IMR-90 (cell line): ENCODE measurements around the gene ACAN. TPM values are rescaled to one million over a fixed set of nuclear protein-coding genes. Genes with fewer than 3 reads are reported as not detected.
A peak's percentile ranks its signal among the peaks of the same experiment; 100 is the strongest.

ENCODE experiments used
- ATAC-seq: fragments of 200-7000 bp; cut with Tn5 transposase; 2 replicates; pipeline ENCODE4 v1.9.1; 2020; ENCODE audit warnings: low read depth, mild to moderate bottlenecking, moderate library complexity
- BruUV-seq: library from RNA; stranded (reverse); fragments of 400-500 nt; replicated peaks from 2 replicates; lab custom pipeline; 2021; lab: Mats Ljungman, UMichigan
- CTCF ChIA-PET: fragments of 300-600 bp; formaldehyde crosslinking; extraction: SDS; loops from one replicate; lab custom pipeline; 2021; ENCODE audit warnings: antibody characterized with exemption; lab: Yijun Ruan, JAX
- POLR2A ChIA-PET: fragments of 300-600 bp; sonication (Branson Sonifier 250); formaldehyde crosslinking; loops from one replicate; lab custom pipeline; 2022; ENCODE audit warnings: antibody characterized with exemption; ENCODE audit not compliant: unreplicated experiment; lab: Charles Lee
- DNase-seq: peaks from one replicate; pipeline ENCODE4 v3.0.0; 2013
- H2AFZ ChIP-seq: replicated peaks from 2 replicates; pipeline ENCODE3; 2013; ENCODE audit warnings: low read length, mild to moderate bottlenecking; ENCODE audit not compliant: poor library complexity
- H2AK5ac ChIP-seq: 2 replicates; pipeline ENCODE4 v1.6.1; 2013; ENCODE audit warnings: low read depth, low read length, inconsistent platforms
- H2AK9ac ChIP-seq: replicated peaks from 2 replicates; pipeline ENCODE3; 2013; ENCODE audit warnings: mild to moderate bottlenecking, low read depth, low read length, moderate library complexity; ENCODE audit not compliant: poor library complexity
- H2BK120ac ChIP-seq: 2 replicates; pipeline ENCODE4 v1.6.1; 2013; ENCODE audit warnings: low read depth, low read length, inconsistent platforms
- H2BK15ac ChIP-seq: 3 replicates; pipeline ENCODE4 v1.6.1; 2013; ENCODE audit warnings: low read depth, low read length, inconsistent platforms
- H2BK20ac ChIP-seq: 2 replicates; pipeline ENCODE4 v1.6.1; 2013; ENCODE audit warnings: low read depth, mild to moderate bottlenecking, inconsistent platforms, low read length, moderate library complexity
- H2BK5ac ChIP-seq: 2 replicates; pipeline ENCODE4 v1.6.1; 2013; ENCODE audit warnings: mild to moderate bottlenecking, low read depth, low read length, inconsistent platforms; ENCODE audit not compliant: poor library complexity, severe bottlenecking
- H3K14ac ChIP-seq: replicated peaks from 2 replicates; pipeline ENCODE4 v1.6.1; 2013; ENCODE audit warnings: low read depth, low read length, inconsistent platforms
- H3K18ac ChIP-seq: 2 replicates; pipeline ENCODE4 v1.6.1; 2013; ENCODE audit warnings: low read depth, low read length, control low read depth
- H3K23ac ChIP-seq: 2 replicates; pipeline ENCODE4 v1.6.1; 2013; ENCODE audit warnings: low read depth, low read length, inconsistent platforms
- H3K27ac ChIP-seq: 2 replicates; pipeline ENCODE4 v1.5.1; 2013; ENCODE audit warnings: mild to moderate bottlenecking, control low read depth, low read length; ENCODE audit not compliant: insufficient read depth
- H3K27me3 ChIP-seq: 2 replicates; pipeline ENCODE4 v1.6.1; 2013; ENCODE audit warnings: low read length; ENCODE audit not compliant: control insufficient read depth, insufficient read depth
- H3K36me3 ChIP-seq: 2 replicates; pipeline ENCODE4 v1.6.1; 2013; ENCODE audit warnings: low read length, mixed read lengths; ENCODE audit not compliant: control insufficient read depth, insufficient read depth
- H3K4ac ChIP-seq: 2 replicates; pipeline ENCODE4 v1.6.1; 2013; ENCODE audit warnings: low read depth, low read length, inconsistent platforms
- H3K4me1 ChIP-seq: 2 replicates; pipeline ENCODE4 v1.6.1; 2013; ENCODE audit warnings: low read length, mixed read lengths; ENCODE audit not compliant: control insufficient read depth, insufficient read depth
- H3K4me2 ChIP-seq: 2 replicates; pipeline ENCODE4 v1.6.1; 2013; ENCODE audit warnings: low read depth, mild to moderate bottlenecking, control low read depth, low read length, moderate library complexity
- H3K4me3 ChIP-seq: 2 replicates; pipeline ENCODE4 v1.5.1; 2013; ENCODE audit warnings: low read depth, mild to moderate bottlenecking, control low read depth, low read length, moderate library complexity; ENCODE audit not compliant: insufficient read depth
- H3K56ac ChIP-seq: 2 replicates; pipeline ENCODE4 v1.6.1; 2013; ENCODE audit warnings: low read length, inconsistent platforms; ENCODE audit not compliant: insufficient read depth; ENCODE audit errors: extremely low read depth
- H3K79me1 ChIP-seq, 2 experiments: 2 replicates each; pipeline ENCODE4 v1.6.1; 2013; ENCODE audit warnings: low read length in 2 of 2, inconsistent platforms in 1 of 2, low read depth in 1 of 2
- H3K9ac ChIP-seq: 2 replicates; pipeline ENCODE4 v1.6.1; 2013; ENCODE audit warnings: low read depth, low read length, control low read depth
- H3K9me1 ChIP-seq: 2 replicates; pipeline ENCODE4 v1.6.1; 2013; ENCODE audit warnings: low read length, inconsistent platforms; ENCODE audit not compliant: insufficient read depth
- H3K9me3 ChIP-seq: 2 replicates; pipeline ENCODE4 v1.6.1; 2013; ENCODE audit warnings: low read length; ENCODE audit not compliant: control insufficient read depth, insufficient read depth
- H4K20me1 ChIP-seq: 2 replicates; pipeline ENCODE4 v1.6.1; 2013; ENCODE audit warnings: low read length, inconsistent platforms; ENCODE audit not compliant: insufficient read depth
- H4K5ac ChIP-seq: 2 replicates; pipeline ENCODE4 v1.6.1; 2013; ENCODE audit warnings: mild to moderate bottlenecking, low read depth, low read length, control low read depth
- H4K8ac ChIP-seq, 2 experiments: 2 replicates each; pipeline ENCODE4 v1.6.1; 2013; ENCODE audit warnings: low read depth in 2 of 2, low read length in 2 of 2, control low read depth in 1 of 2, inconsistent platforms in 1 of 2
- H4K91ac ChIP-seq: 2 replicates; pipeline ENCODE4 v1.6.1; 2013; ENCODE audit warnings: low read depth, low read length, inconsistent platforms; ENCODE audit not compliant: insufficient read depth
- BHLHE40 ChIP-seq: fragments of 150-350 bp; IDR thresholded peaks from 2 replicates; pipeline ENCODE4 v1.6.1; 2016; ENCODE audit warnings: mild to moderate bottlenecking, low read depth, low read length
- CEBPB ChIP-seq: IDR thresholded peaks from 2 replicates; pipeline ENCODE4 v1.6.1; 2012; ENCODE audit warnings: low read depth, low read length, improper control_type of control experiment
- CHD1 ChIP-seq: IDR thresholded peaks from 2 replicates; pipeline ENCODE4 v1.6.1; 2012; ENCODE audit warnings: low read depth, low read length, improper control_type of control experiment
- FOS ChIP-seq: fragments of 150-350 bp; IDR thresholded peaks from 2 replicates; pipeline ENCODE4 v1.6.1; 2016; ENCODE audit warnings: low read depth, low read length
- MAFK ChIP-seq: IDR thresholded peaks from 2 replicates; pipeline ENCODE4 v1.6.1; 2012; ENCODE audit warnings: low read depth, low read length, improper control_type of control experiment
- MAZ ChIP-seq: IDR thresholded peaks from 2 replicates; pipeline ENCODE4 v1.6.1; 2012; ENCODE audit warnings: low read depth, mild to moderate bottlenecking, low read length, improper control_type of control experiment, moderate library complexity, borderline replicate concordance
- MXI1 ChIP-seq: IDR thresholded peaks from 2 replicates; pipeline ENCODE4 v1.6.1; 2012; ENCODE audit warnings: low read depth, mild to moderate bottlenecking, low read length, moderate library complexity, borderline replicate concordance
- NFE2L2 ChIP-seq: fragments of 150-350 bp; IDR thresholded peaks from 2 replicates; pipeline ENCODE4 v1.6.1; 2016; ENCODE audit warnings: low read depth, mild to moderate bottlenecking, low read length
- POLR2A ChIP-seq: IDR thresholded peaks from 2 replicates; pipeline ENCODE4 v1.6.1; 2012; ENCODE audit warnings: mild to moderate bottlenecking, low read depth, low read length
- RAD21 ChIP-seq: IDR thresholded peaks from 2 replicates; pipeline ENCODE4 v1.6.1; 2012; ENCODE audit warnings: low read length, improper control_type of control experiment
- RCOR1 ChIP-seq: IDR thresholded peaks from 2 replicates; pipeline ENCODE4 v1.6.1; 2012; ENCODE audit warnings: mild to moderate bottlenecking, low read length, improper control_type of control experiment; ENCODE audit not compliant: insufficient replicate concordance
- RFX5 ChIP-seq: IDR thresholded peaks from 2 replicates; pipeline ENCODE4 v1.8.0; 2012; ENCODE audit warnings: low read depth, mild to moderate bottlenecking, low read length, moderate library complexity
- SMC3 ChIP-seq: fragments of 150-350 bp; IDR thresholded peaks from 2 replicates; pipeline ENCODE4 v1.6.1; 2016; ENCODE audit warnings: low read depth, mild to moderate bottlenecking, antibody characterized with exemption, low read length, moderate library complexity
- WGBS, 2 experiments: methylation state at CpG; one replicate each; pipeline versions ENCODE4 v1.1.5 to v1.1.7; 2013; ENCODE audit warnings: missing lambda C conversion rate in 2 of 2; ENCODE audit not compliant: insufficient read length in 1 of 2; ENCODE audit errors: extremely low coverage in 2 of 2; 5-methylcytosine and 5-hydroxymethylcytosine counted together
- dilution Hi-C: fragments of 300-500 bp; cut with HindIII; formaldehyde crosslinking; loops from one replicate; pipeline ENCODE4 v1.14.3; 2018; ENCODE audit warnings: low sequenced_read_pairs; ENCODE audit not compliant: unreplicated experiment
- in situ Hi-C: fragments of 300-500 bp; cut with MboI; formaldehyde crosslinking; loops from 3 replicates; pipeline ENCODE4 v1.14.3; 2019; ENCODE audit warnings: low sequenced_read_pairs, inconsistent platforms, mixed read lengths
- intact Hi-C: fragments of 100-400 bp; cut with micrococcal nuclease; formaldehyde crosslinking; loops from 2 replicates; pipeline ENCODE4 v1.10.0; 2022
- polyA plus RNA-seq, 3 experiments: library from polyadenylated mRNA; depleted of rRNA; stranded (reverse); fragments of >200 nt; gene quantifications; 2 replicates each; pipeline ENCODE4 v1.2.3, GENCODE V29; 2012; ENCODE audit warnings: low replicate concordance in 1 of 3
- total RNA-seq: library from RNA; depleted of rRNA; stranded (reverse); fragments of >200 nt; gene quantifications from 2 replicates; pipeline ENCODE4 v1.2.3, GENCODE V29; 2012
- TF ChIP-seq, protein P1 (sequence below): conservative IDR thresholded peaks from 2 replicates; pipeline ENCODE4 v1.5.1; 2012; ENCODE audit warnings: mild to moderate bottlenecking, low read depth, low read length, improper control_type of control experiment
- TF ChIP-seq, protein P2 (sequence below): fragments of 150-350 bp; IDR thresholded peaks from 2 replicates; pipeline ENCODE4 v1.6.1; 2017; ENCODE audit warnings: mild to moderate bottlenecking, antibody characterized with exemption, low read length, low read depth
- TF ChIP-seq, protein P3 (sequence below): fragments of 150-350 bp; IDR thresholded peaks from 2 replicates; pipeline ENCODE4 v1.6.1; 2016; ENCODE audit warnings: low read depth, mild to moderate bottlenecking, low read length, moderate library complexity, borderline replicate concordance

The ACAN gene
- total and polyA plus RNA-seq, 2 of the 4 experiments (the other 2 are of a cell fraction): 0.54 to 0.96 TPM

DNA sequence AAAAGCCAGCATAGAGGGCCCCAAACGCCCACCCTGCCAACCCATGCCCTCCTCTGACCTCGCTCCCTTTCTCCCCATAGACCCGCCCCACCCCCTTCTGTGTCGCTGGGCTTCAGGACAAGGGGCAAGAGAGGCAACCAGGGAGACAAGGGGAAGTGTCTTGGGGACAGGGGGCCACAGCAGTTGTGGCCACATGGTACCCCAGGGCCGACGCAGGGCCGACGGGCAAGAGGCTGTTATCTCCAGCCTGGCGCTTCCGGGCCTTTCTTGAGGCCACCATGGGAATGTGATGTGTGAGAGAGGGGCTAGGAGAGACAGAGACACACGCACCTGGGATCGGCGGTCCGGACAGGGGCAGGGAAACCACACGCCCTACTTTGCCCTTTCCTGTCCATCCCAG is 95.5 kb downstream of the ACAN start:
- ATAC-seq (no peak), DNase-seq (no peak)
- no peak overlapping the region for H3K4me2 ChIP-seq
- peaks cover 21 to 42% of the 10 kb centered on the region in 2 experiments; a peak in 3 of 4 replicates for H3K79me1 ChIP-seq
- H3K36me3 ChIP-seq: peaks cover 36% of the 10 kb centered on the region
- peaks cover 13% of the 10 kb centered on the region for H3K9me1 ChIP-seq
- no peak overlapping the region for H3K18ac ChIP-seq
- H3K27ac ChIP-seq: no peak overlapping the region
- no peak overlapping the region for H3K14ac ChIP-seq
- TSS peak; percentile 71 for BruUV-seq
- peaks cover 14% of the 10 kb centered on the region for H3K4me1 ChIP-seq
- no peak overlapping the region for H4K5ac ChIP-seq
- H3K4me3 ChIP-seq: no peak overlapping the region
- no peak overlapping the region for H2BK15ac ChIP-seq
- no peak overlapping the region for H2BK120ac ChIP-seq
- no peak overlapping the region for H3K23ac ChIP-seq
- WGBS, 2 experiments: no CpG with 5 or more reads among the region's 15 CpGs
- POLR2A ChIA-PET: interaction anchor here (0.6 kb wide), 1 partner anchor 83 kb away, joined by 4 read pairs; no protein-coding TSS in a partner anchor
- no peak overlapping the region for H2AFZ ChIP-seq
- H2AK5ac ChIP-seq: no peak overlapping the region
- no peak overlapping the region for H2BK20ac ChIP-seq
- no peak overlapping the region for H3K4ac ChIP-seq
- H3K27me3 ChIP-seq: no peaks in the 10 kb centered on the region
- no peak overlapping the region for H3K56ac ChIP-seq
- dilution Hi-C loops (no loop called here), intact Hi-C loops (no loop called here), in situ Hi-C loops (no loop called here)
- H2BK5ac ChIP-seq: no peak overlapping the region
- peaks cover 59% of the 10 kb centered on the region for H4K20me1 ChIP-seq
- H2AK9ac ChIP-seq: no peak overlapping the region
- TF ChIP-seq MAZ: no peak
- no peak for TF ChIP-seq BHLHE40
- TF ChIP-seq RCOR1: no peak
- TF ChIP-seq SMC3: no peak
- no peak for TF ChIP-seq CEBPB
- no peak for TF ChIP-seq MAFK
- no peak for TF ChIP-seq NFE2L2
- no peak for TF ChIP-seq POLR2A
- TF ChIP-seq, protein P1, sequence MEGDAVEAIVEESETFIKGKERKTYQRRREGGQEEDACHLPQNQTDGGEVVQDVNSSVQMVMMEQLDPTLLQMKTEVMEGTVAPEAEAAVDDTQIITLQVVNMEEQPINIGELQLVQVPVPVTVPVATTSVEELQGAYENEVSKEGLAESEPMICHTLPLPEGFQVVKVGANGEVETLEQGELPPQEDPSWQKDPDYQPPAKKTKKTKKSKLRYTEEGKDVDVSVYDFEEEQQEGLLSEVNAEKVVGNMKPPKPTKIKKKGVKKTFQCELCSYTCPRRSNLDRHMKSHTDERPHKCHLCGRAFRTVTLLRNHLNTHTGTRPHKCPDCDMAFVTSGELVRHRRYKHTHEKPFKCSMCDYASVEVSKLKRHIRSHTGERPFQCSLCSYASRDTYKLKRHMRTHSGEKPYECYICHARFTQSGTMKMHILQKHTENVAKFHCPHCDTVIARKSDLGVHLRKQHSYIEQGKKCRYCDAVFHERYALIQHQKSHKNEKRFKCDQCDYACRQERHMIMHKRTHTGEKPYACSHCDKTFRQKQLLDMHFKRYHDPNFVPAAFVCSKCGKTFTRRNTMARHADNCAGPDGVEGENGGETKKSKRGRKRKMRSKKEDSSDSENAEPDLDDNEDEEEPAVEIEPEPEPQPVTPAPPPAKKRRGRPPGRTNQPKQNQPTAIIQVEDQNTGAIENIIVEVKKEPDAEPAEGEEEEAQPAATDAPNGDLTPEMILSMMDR: no peak
- TF ChIP-seq, protein P2, sequence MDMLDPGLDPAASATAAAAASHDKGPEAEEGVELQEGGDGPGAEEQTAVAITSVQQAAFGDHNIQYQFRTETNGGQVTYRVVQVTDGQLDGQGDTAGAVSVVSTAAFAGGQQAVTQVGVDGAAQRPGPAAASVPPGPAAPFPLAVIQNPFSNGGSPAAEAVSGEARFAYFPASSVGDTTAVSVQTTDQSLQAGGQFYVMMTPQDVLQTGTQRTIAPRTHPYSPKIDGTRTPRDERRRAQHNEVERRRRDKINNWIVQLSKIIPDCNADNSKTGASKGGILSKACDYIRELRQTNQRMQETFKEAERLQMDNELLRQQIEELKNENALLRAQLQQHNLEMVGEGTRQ: no peak
- no peak for TF ChIP-seq RAD21
- TF ChIP-seq, protein P3, sequence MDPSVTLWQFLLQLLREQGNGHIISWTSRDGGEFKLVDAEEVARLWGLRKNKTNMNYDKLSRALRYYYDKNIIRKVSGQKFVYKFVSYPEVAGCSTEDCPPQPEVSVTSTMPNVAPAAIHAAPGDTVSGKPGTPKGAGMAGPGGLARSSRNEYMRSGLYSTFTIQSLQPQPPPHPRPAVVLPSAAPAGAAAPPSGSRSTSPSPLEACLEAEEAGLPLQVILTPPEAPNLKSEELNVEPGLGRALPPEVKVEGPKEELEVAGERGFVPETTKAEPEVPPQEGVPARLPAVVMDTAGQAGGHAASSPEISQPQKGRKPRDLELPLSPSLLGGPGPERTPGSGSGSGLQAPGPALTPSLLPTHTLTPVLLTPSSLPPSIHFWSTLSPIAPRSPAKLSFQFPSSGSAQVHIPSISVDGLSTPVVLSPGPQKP: no peak
- TF ChIP-seq RFX5: no peak
- TF ChIP-seq CHD1: no peak
- TF ChIP-seq MXI1: no peak
- TF ChIP-seq FOS: no peak
- H3K9me3 ChIP-seq: no peaks in the 10 kb centered on the region
- CTCF ChIA-PET: no interaction called here
- H4K8ac ChIP-seq: no peak overlapping the region
- no peak overlapping the region for H3K9ac ChIP-seq
- no peak overlapping the region for H4K91ac ChIP-seq
